H9 (cell line): Measurements from ENCODE around the gene TBL1X. TPM values are rescaled to one million over a fixed set of nuclear protein-coding genes. Genes with fewer than 3 reads are reported as not detected.

Experiments used
- DNase-seq: peaks from one replicate; pipeline ENCODE4 v3.0.0-alpha.2; 2017
- H2AFZ ChIP-seq: one replicate; pipeline ENCODE4 v1.6.1; 2013; ENCODE audit warnings: mild to moderate bottlenecking, low read length, control low read depth, moderate library complexity
- H2AK5ac ChIP-seq: 2 replicates; pipeline ENCODE4 v1.6.1; 2013; ENCODE audit warnings: low read length, control low read depth, mixed read lengths; ENCODE audit not compliant: insufficient read length
- H2BK120ac ChIP-seq: one replicate; pipeline ENCODE4 v1.6.1; 2013; ENCODE audit warnings: low read depth, mild to moderate bottlenecking, low read length, control low read depth, inconsistent platforms; ENCODE audit not compliant: poor library complexity, severe bottlenecking
- H2BK12ac ChIP-seq: 2 replicates; pipeline ENCODE4 v1.6.1; 2013; ENCODE audit warnings: low read length, control low read depth, mixed read lengths, low read depth; ENCODE audit not compliant: insufficient read length
- H2BK15ac ChIP-seq: 2 replicates; pipeline ENCODE4 v1.6.1; 2013; ENCODE audit warnings: low read depth, low read length, control low read depth
- H2BK20ac ChIP-seq: one replicate; pipeline ENCODE4 v1.6.1; 2013; ENCODE audit warnings: low read depth, mild to moderate bottlenecking, low read length, control low read depth, inconsistent platforms; ENCODE audit not compliant: poor library complexity, severe bottlenecking
- H2BK5ac ChIP-seq: 2 replicates; pipeline ENCODE4 v1.6.1; 2013; ENCODE audit warnings: low read length, control low read depth, mixed read lengths; ENCODE audit not compliant: insufficient read length
- H3K14ac ChIP-seq: 2 replicates; pipeline ENCODE4 v1.6.1; 2013; ENCODE audit warnings: low read length, control low read depth; ENCODE audit not compliant: insufficient read depth
- H3K18ac ChIP-seq: 2 replicates; pipeline ENCODE4 v1.6.1; 2013; ENCODE audit warnings: low read depth, mild to moderate bottlenecking, mixed read lengths, low read length, control low read depth; ENCODE audit not compliant: insufficient read length
- H3K23ac ChIP-seq: 2 replicates; pipeline ENCODE4 v1.6.1; 2013; ENCODE audit warnings: low read length, control low read depth, mixed read lengths, low read depth; ENCODE audit not compliant: insufficient read length
- H3K23me2 ChIP-seq: 2 replicates; pipeline ENCODE4 v1.6.1; 2013; ENCODE audit warnings: low read depth, mild to moderate bottlenecking, mixed read lengths, low read length, control low read depth; ENCODE audit not compliant: insufficient read length, poor library complexity, severe bottlenecking
- H3K27ac ChIP-seq: 2 replicates; pipeline ENCODE4 v1.5.1; 2013; ENCODE audit warnings: low read length, control low read depth, mixed read lengths, low read depth; ENCODE audit not compliant: insufficient read length
- H3K27me3 ChIP-seq: 2 replicates; pipeline ENCODE4 v1.6.1; 2013; ENCODE audit warnings: low read length, control low read depth, inconsistent platforms; ENCODE audit not compliant: insufficient read depth
- H3K4ac ChIP-seq: 2 replicates; pipeline ENCODE4 v1.6.1; 2013; ENCODE audit warnings: low read depth, mild to moderate bottlenecking, control low read depth, inconsistent platforms, low read length, moderate library complexity
- H3K4me1 ChIP-seq: 2 replicates; pipeline ENCODE4 v1.6.1; 2013; ENCODE audit warnings: low read length, control low read depth, inconsistent platforms; ENCODE audit not compliant: insufficient read depth
- H3K4me2 ChIP-seq: 2 replicates; pipeline ENCODE4 v1.6.1; 2013; ENCODE audit warnings: low read length, control low read depth, mixed read lengths; ENCODE audit not compliant: insufficient read length, insufficient read depth
- H3K56ac ChIP-seq: 2 replicates; pipeline ENCODE4 v1.6.1; 2013; ENCODE audit warnings: low read depth, mild to moderate bottlenecking, mixed read lengths, low read length, control low read depth; ENCODE audit not compliant: insufficient read length
- H3K79me1 ChIP-seq: 2 replicates; pipeline ENCODE4 v1.6.1; 2013; ENCODE audit warnings: low read depth, mild to moderate bottlenecking, moderate library complexity, low read length, control low read depth, inconsistent platforms; ENCODE audit not compliant: insufficient read depth, poor library complexity, severe bottlenecking
- H3K79me2 ChIP-seq: 2 replicates; pipeline ENCODE4 v1.6.1; 2013; ENCODE audit warnings: low read length, control low read depth, inconsistent platforms; ENCODE audit not compliant: insufficient read depth
- H3K9ac ChIP-seq: 2 replicates; pipeline ENCODE4 v1.6.1; 2013; ENCODE audit warnings: low read length, control low read depth, mixed read lengths; ENCODE audit not compliant: insufficient read length; ENCODE audit errors: extremely low read depth
- H3K9me3 ChIP-seq: one replicate; pipeline ENCODE4 v1.6.1; 2013; ENCODE audit warnings: low read depth, low read length, inconsistent platforms; ENCODE audit not compliant: control insufficient read depth
- H3T11ph ChIP-seq: one replicate; pipeline ENCODE4 v1.6.1; 2013; ENCODE audit warnings: mild to moderate bottlenecking, low read length, control low read depth, inconsistent platforms
- H4K20me1 ChIP-seq: one replicate; pipeline ENCODE4 v1.6.1; 2013; ENCODE audit not compliant: control insufficient read depth, insufficient read length, insufficient read depth
- H4K5ac ChIP-seq: 2 replicates; pipeline ENCODE4 v1.6.1; 2013; ENCODE audit warnings: low read depth, mild to moderate bottlenecking, mixed read lengths, low read length, control low read depth; ENCODE audit not compliant: insufficient read length
- H4K8ac ChIP-seq: replicated peaks from 2 replicates; pipeline ENCODE4 v1.6.1; 2013; ENCODE audit warnings: low read length, control low read depth, mixed read lengths, low read depth; ENCODE audit not compliant: insufficient read length
- H4K91ac ChIP-seq: 2 replicates; pipeline ENCODE4 v1.6.1; 2013; ENCODE audit warnings: low read depth, mild to moderate bottlenecking, moderate library complexity, mixed read lengths, low read length, control low read depth; ENCODE audit not compliant: insufficient read length
- H3K27ac Mint-ChIP-seq, 3 experiments: 2 replicates in 2 of 3; 3 replicates in 1 of 3; pipeline ENCODE4 v1.8.0; 2020 to 2021; ENCODE audit warnings: mixed read lengths in 3 of 3, mild to moderate bottlenecking in 1 of 3, moderate library complexity in 1 of 3
- H3K27me3 Mint-ChIP-seq: 2 replicates; pipeline ENCODE4 v1.8.0; 2021; ENCODE audit warnings: low read depth, mild to moderate bottlenecking, moderate library complexity, mixed read lengths
- H3K36me3 Mint-ChIP-seq, 3 experiments: 2 replicates in 2 of 3; 3 replicates in 1 of 3; pipeline ENCODE4 v1.8.0; 2020 to 2021; ENCODE audit warnings: low read depth in 3 of 3, mixed read lengths in 3 of 3; ENCODE audit not compliant: insufficient read depth in 1 of 3
- H3K4me1 Mint-ChIP-seq, 2 experiments: 2 replicates each; pipeline ENCODE4 v1.8.0; 2020; ENCODE audit warnings: mixed read lengths in 2 of 2
- H3K4me3 Mint-ChIP-seq, 2 experiments: 2 replicates in 1 of 2; 3 replicates in 1 of 2; pipeline ENCODE4 v1.8.0; 2020 to 2021; ENCODE audit warnings: mild to moderate bottlenecking in 2 of 2, mixed read lengths in 2 of 2, moderate library complexity in 1 of 2
- H3K9me3 Mint-ChIP-seq, 2 experiments: 2 replicates in 1 of 2; 3 replicates in 1 of 2; pipeline ENCODE4 v1.8.0; 2020; ENCODE audit warnings: mild to moderate bottlenecking in 2 of 2, mixed read lengths in 2 of 2, moderate library complexity in 1 of 2
- WGBS: extraction: QIAGEN DNeasy Blood & Tissue Kit; methylation state at CpG from one replicate; pipeline ENCODE4 v1.1.7; 2013; ENCODE audit warnings: missing lambda C conversion rate, low lambda C conversion rate, mixed read lengths; ENCODE audit not compliant: insufficient read length; ENCODE audit errors: extremely low coverage; 5-methylcytosine and 5-hydroxymethylcytosine counted together
- total RNA-seq: library from RNA; stranded (reverse); gene quantifications from 2 replicates; pipeline ENCODE4 v1.2.1, GENCODE V29; 2021
- TF ChIP-seq, protein P1 (sequence below): fragments of 200-600 bp; sonication (generic); conservative IDR thresholded peaks from 3 replicates; pipeline ENCODE4 v1.8.0; 2021; ENCODE audit warnings: antibody characterized with exemption, mild to moderate bottlenecking

The TBL1X gene
- total RNA-seq, 1 experiment from 2014 or later = 24.1 TPM

DNA sequence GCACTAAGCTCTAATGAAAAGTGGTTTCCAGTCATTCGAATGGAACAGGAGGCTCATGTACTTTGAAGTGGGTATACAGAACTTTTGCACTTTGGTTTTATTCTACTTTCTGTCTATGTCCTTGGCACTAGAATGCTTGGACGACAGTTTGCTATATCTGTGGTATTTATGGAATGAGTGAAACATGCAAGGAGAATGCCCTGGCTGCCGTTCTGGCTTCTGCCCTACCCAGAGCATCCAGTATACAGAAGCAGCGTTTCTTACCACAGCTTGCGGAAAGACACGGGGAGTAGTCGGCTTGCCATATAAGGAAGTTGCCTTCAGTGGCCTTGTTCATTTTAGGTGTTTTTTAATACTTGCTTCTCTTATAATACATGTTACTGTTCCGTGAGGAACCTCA is 98.0 kb downstream of the TBL1X start:
- Histone ChIP-seq H3K4me2 (no peak overlapping the region), H3K27me3 (no peaks in the 10 kb centered on the region), H3K9ac (no peak overlapping the region), H2BK12ac (no peak overlapping the region), H4K8ac (no peak overlapping the region), H3K23me2 (no peaks in the 10 kb centered on the region), H2BK5ac (no peak overlapping the region), H3K9me3 (no peaks in the 10 kb centered on the region), H3K23ac (no peak overlapping the region), H3T11ph (no peak overlapping the region), H4K91ac (no peak overlapping the region), H3K4ac (no peak overlapping the region), H3K79me1 (no peaks in the 10 kb centered on the region), H3K4me1 (no peaks in the 10 kb centered on the region), H2BK120ac (no peak overlapping the region), H3K56ac (no peak overlapping the region), H3K27ac (no peak overlapping the region), H3K18ac (no peak overlapping the region), H4K20me1 (no peaks in the 10 kb centered on the region), H2AFZ (no peak overlapping the region), H4K5ac (no peak overlapping the region), H2BK15ac (no peak overlapping the region), H2BK20ac (no peak overlapping the region), H3K14ac (no peak overlapping the region), H3K79me2 (no peaks in the 10 kb centered on the region), H2AK5ac (no peak overlapping the region)
- WGBS = no CpG with 5 or more reads among the region's 8 CpGs
- H3K9me3 Mint-ChIP-seq = peaks cover 0 to 42% of the 10 kb centered on the region in 2 experiments; a peak in 3 of 5 replicates
- H3K27ac Mint-ChIP-seq = no peak overlapping the region
- no peaks in the 10 kb centered on the region; a peak in 1 of 4 replicates for H3K4me1 Mint-ChIP-seq
- TF ChIP-seq, protein P1, sequence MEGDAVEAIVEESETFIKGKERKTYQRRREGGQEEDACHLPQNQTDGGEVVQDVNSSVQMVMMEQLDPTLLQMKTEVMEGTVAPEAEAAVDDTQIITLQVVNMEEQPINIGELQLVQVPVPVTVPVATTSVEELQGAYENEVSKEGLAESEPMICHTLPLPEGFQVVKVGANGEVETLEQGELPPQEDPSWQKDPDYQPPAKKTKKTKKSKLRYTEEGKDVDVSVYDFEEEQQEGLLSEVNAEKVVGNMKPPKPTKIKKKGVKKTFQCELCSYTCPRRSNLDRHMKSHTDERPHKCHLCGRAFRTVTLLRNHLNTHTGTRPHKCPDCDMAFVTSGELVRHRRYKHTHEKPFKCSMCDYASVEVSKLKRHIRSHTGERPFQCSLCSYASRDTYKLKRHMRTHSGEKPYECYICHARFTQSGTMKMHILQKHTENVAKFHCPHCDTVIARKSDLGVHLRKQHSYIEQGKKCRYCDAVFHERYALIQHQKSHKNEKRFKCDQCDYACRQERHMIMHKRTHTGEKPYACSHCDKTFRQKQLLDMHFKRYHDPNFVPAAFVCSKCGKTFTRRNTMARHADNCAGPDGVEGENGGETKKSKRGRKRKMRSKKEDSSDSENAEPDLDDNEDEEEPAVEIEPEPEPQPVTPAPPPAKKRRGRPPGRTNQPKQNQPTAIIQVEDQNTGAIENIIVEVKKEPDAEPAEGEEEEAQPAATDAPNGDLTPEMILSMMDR = no peak
- DNase-seq = no peak
- H3K27me3 Mint-ChIP-seq = no peaks in the 10 kb centered on the region
- peaks cover 2 to 14% (median 12%) of the 10 kb centered on the region in 3 experiments; a peak in 2 of 7 replicates for H3K36me3 Mint-ChIP-seq
- H3K4me3 Mint-ChIP-seq = no peak overlapping the region
